GM10248 (cell line): ENCODE results near the gene CCN5.

ENCODE experiments used
- CTCF ChIA-PET: fragments of 300-600 bp; sonication (Branson Sonifier 250); formaldehyde crosslinking; extraction: SDS; loops from one replicate; lab custom pipeline; 2021; ENCODE audit warnings: antibody characterized with exemption; lab: Yijun Ruan, JAX
- POLR2A ChIA-PET: fragments of 350-650 bp; sonication (Branson Sonifier 250); formaldehyde crosslinking; extraction: SDS; loops from one replicate; lab custom pipeline; 2020; ENCODE audit warnings: antibody characterized with exemption; lab: Yijun Ruan, JAX
- DNase-seq: peaks from one replicate; pipeline ENCODE4 v3.0.0; 2012; ENCODE audit errors: extremely low spot score
- CTCF ChIP-seq: IDR thresholded peaks from 2 replicates; pipeline ENCODE4 v1.5.1; 2012; ENCODE audit warnings: mild to moderate bottlenecking, low read depth; ENCODE audit errors: extremely low read depth, missing control alignments, control extremely low read depth

CCN5 gene

GRCh38 chr20:44705364-44706094 is 9.6 kb upstream of the CCN5 start:
- no peak for TF ChIP-seq CTCF
- ChIA-PET POLR2A (no interaction called here), CTCF (interaction anchor here (0.7 to 2.3 kb wide), 6 partner anchors 9 to 120 kb away, joined by 3 to 15 read pairs (median 4); partner anchors contain the start of gene CCN5)
- no peak for DNase-seq

GRCh38 chr20:44706301-44707017 is 8.7 kb upstream of the CCN5 start:
- POLR2A ChIA-PET: no interaction called here
- CTCF ChIA-PET: interaction anchor here (0.7 to 2.3 kb wide), 7 partner anchors 9 to 27 kb away, joined by 3 to 15 read pairs (median 3); partner anchors contain the start of gene CCN5
- no peak for TF ChIP-seq CTCF
- no peak for DNase-seq

GRCh38 chr20:44707018-44707579 is 8.1 kb upstream of the CCN5 start:
- ChIA-PET CTCF (interaction anchor here (0.7 to 2.3 kb wide), 4 partner anchors 8 to 26 kb away, joined by 3 to 15 read pairs (median 4); partner anchors contain the start of gene CCN5), POLR2A (no interaction called here)
- TF ChIP-seq CTCF: no peak
- DNase-seq: no peak

- no peak for TF ChIP-seq CTCF
- no peak for DNase-seq
- POLR2A ChIA-PET: no interaction called here
- CTCF ChIA-PET: interaction anchor here (2.0 kb wide), 1 partner anchor 38 kb away, joined by 6 read pairs; no protein-coding TSS in a partner anchor
These were observed 5.8 kb upstream of the CCN5 start for GRCh38 chr20:44709380-44709779.

GRCh38 chr20:44709797-44710196 is 5.4 kb upstream of the CCN5 start:
- CTCF ChIA-PET: interaction anchor here (2.0 kb wide), 1 partner anchor 38 kb away, joined by 6 read pairs; no protein-coding TSS in a partner anchor

More at GRCh38 chr20:44709797-44710196, 5.4 kb upstream of the CCN5 start:
- POLR2A ChIA-PET: no interaction called here
- no peak for TF ChIP-seq CTCF
- DNase-seq: no peak
